ENCODE measurements around the gene GRPEL1. TPM values are rescaled to one million over a fixed set of nuclear protein-coding genes. Genes with fewer than 3 reads are reported as not detected.

The GRPEL1 gene
- total RNA-seq, 1 donor, result 21.0 TPM

DNA sequence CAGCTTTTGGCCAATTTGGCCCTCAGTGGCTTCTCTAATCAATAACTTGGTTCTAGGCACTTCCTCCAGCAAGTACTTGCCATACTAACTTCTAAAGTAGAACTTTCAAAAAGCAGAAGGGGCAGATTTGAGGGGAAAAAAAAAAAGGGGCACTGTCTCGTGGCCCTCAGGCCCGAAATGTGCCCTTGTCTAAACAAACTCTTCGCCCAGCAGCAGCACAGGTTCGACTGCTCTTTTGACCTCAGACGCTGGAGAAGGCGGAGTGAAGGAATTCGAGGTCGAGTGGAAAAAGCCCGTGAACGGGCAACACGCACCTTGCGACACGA lies 775 bp downstream of the GRPEL1 start:
- H3K9me3 ChIP-seq (ENCODE audit: low read depth, low read length), result no peaks in the 10 kb centered on the region
- H2AFZ ChIP-seq (ENCODE audit: low read length), result peak overlapping the region; percentile 87
- DNase-seq (ENCODE audit: insufficient read length, low spot score, missing footprints), result no peak
- peak overlapping the region; percentile 89 for H3K4me2 ChIP-seq (ENCODE audit: insufficient read depth, low read length)
- peaks cover 29% of the 10 kb centered on the region for H4K20me1 ChIP-seq (ENCODE audit: insufficient read depth, low read length)
- H3K27me3 ChIP-seq (ENCODE audit: insufficient read depth, low read length), result peaks cover 4% of the 10 kb centered on the region
- peaks cover 47% of the 10 kb centered on the region for H3K79me2 ChIP-seq (ENCODE audit: insufficient read depth, low read length)
- H3K27ac ChIP-seq (ENCODE audit: low read depth, low read length), result peak overlapping the region; percentile 80
- peaks cover 8% of the 10 kb centered on the region for H3K4me1 ChIP-seq (ENCODE audit: insufficient read depth, low read length)
- TF ChIP-seq, protein P1, sequence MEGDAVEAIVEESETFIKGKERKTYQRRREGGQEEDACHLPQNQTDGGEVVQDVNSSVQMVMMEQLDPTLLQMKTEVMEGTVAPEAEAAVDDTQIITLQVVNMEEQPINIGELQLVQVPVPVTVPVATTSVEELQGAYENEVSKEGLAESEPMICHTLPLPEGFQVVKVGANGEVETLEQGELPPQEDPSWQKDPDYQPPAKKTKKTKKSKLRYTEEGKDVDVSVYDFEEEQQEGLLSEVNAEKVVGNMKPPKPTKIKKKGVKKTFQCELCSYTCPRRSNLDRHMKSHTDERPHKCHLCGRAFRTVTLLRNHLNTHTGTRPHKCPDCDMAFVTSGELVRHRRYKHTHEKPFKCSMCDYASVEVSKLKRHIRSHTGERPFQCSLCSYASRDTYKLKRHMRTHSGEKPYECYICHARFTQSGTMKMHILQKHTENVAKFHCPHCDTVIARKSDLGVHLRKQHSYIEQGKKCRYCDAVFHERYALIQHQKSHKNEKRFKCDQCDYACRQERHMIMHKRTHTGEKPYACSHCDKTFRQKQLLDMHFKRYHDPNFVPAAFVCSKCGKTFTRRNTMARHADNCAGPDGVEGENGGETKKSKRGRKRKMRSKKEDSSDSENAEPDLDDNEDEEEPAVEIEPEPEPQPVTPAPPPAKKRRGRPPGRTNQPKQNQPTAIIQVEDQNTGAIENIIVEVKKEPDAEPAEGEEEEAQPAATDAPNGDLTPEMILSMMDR (IDR thresholded peaks at IDR 0.05; ENCODE audit: extremely low read depth, low read depth, low read length), result no peak
- H3K4me3 ChIP-seq (ENCODE audit: insufficient read depth, low read length), result peak overlapping the region; percentile 91
- peaks cover 21% of the 10 kb centered on the region for H3K36me3 ChIP-seq (ENCODE audit: insufficient read depth, low read length)

DNA sequence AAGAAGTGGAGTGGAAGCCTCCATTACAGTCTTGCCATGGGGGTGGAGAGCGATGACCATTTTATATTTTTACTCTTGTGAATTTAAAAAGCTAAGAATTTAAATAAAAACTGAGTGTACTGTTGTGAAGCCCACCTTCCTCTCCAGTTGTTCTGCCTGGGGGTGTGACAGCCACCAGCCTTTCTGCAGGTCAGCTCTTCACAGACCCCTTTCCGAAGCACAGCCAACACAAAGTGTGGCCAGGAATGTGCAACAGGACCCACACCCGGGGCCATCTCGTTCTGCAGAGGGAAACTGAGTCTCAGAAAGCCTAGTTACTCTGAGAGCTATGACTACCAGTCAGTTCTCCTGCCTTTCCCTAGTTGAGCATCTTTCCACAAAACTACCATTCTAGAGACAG lies 1.4 kb downstream of the GRPEL1 start:
- H2AFZ ChIP-seq (ENCODE audit: low read length), result no peak overlapping the region
- peak overlapping the region; percentile 80 for H3K27ac ChIP-seq (ENCODE audit: low read depth, low read length)
- H3K4me3 ChIP-seq (ENCODE audit: insufficient read depth, low read length), result peak overlapping the region; percentile 91
- no peak for DNase-seq (ENCODE audit: insufficient read length, low spot score, missing footprints)
- H3K36me3 ChIP-seq (ENCODE audit: insufficient read depth, low read length), result peaks cover 27% of the 10 kb centered on the region
- peaks cover 8% of the 10 kb centered on the region for H3K4me1 ChIP-seq (ENCODE audit: insufficient read depth, low read length)
- peaks cover 4% of the 10 kb centered on the region for H3K27me3 ChIP-seq (ENCODE audit: insufficient read depth, low read length)
- no peaks in the 10 kb centered on the region for H3K9me3 ChIP-seq (ENCODE audit: low read depth, low read length)
- H4K20me1 ChIP-seq (ENCODE audit: insufficient read depth, low read length), result peaks cover 32% of the 10 kb centered on the region
- TF ChIP-seq, protein P1 (IDR thresholded peaks at IDR 0.05; ENCODE audit: extremely low read depth, low read depth, low read length), result no peak
- peak overlapping the region; percentile 89 for H3K4me2 ChIP-seq (ENCODE audit: insufficient read depth, low read length)
- peaks cover 50% of the 10 kb centered on the region for H3K79me2 ChIP-seq (ENCODE audit: insufficient read depth, low read length)

DNA sequence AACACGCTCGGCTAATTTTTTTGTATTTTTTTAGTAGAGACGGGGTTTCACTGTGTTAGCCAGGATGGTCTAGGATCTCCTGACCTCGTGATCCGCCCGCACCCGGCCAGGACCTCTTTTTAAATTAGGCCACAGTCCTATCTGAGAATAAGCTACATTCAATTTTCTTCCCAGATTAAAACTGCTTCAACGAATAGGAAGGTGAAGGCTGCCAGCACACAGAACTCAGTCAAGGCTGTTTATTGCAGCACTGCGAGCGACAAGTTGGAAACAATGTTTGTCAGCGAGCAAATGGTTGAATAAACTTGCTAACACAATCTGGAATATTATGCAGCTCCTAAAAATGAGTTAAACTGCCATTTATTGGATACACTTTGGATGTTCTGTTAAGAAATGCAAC lies 1.9 kb downstream of the GRPEL1 start:
- Histone ChIP-seq H3K4me1 (ENCODE audit: insufficient read depth, low read length) (peaks cover 8% of the 10 kb centered on the region), H3K36me3 (ENCODE audit: insufficient read depth, low read length) (peaks cover 31% of the 10 kb centered on the region), H3K27me3 (ENCODE audit: insufficient read depth, low read length) (no peaks in the 10 kb centered on the region), H3K79me2 (ENCODE audit: insufficient read depth, low read length) (peaks cover 50% of the 10 kb centered on the region), H4K20me1 (ENCODE audit: insufficient read depth, low read length) (peaks cover 30% of the 10 kb centered on the region), H3K9me3 (ENCODE audit: low read depth, low read length) (no peaks in the 10 kb centered on the region), H3K4me3 (ENCODE audit: insufficient read depth, low read length) (no peak overlapping the region), H2AFZ (ENCODE audit: low read length) (no peak overlapping the region), H3K27ac (ENCODE audit: low read depth, low read length) (no peak overlapping the region), H3K4me2 (ENCODE audit: insufficient read depth, low read length) (peak overlapping the region; percentile 89)
- TF ChIP-seq, protein P1 (IDR thresholded peaks at IDR 0.05; ENCODE audit: extremely low read depth, low read depth, low read length), result no peak
- DNase-seq (ENCODE audit: insufficient read length, low spot score, missing footprints), result peak; percentile 27

DNA sequence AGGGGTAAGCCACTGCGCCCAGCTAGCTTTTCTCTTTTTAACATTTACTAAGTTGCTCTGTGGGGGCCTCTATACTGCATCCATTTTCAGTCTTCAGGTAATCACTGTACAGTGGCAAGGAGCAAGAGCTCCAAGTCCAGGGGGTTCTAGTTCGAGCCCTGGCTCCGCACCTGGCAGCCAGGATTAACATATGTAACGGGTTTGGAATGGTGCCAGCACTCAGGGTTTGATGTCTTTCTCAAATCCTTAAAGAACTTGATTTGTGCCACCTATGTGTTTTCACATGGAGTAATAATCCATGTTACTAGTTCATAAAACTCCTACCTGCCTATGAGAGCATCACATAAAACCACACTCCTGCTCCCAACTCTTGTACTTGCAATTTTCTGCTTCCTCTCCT lies 4.5 kb downstream of the GRPEL1 start:
- Histone ChIP-seq H3K9me3 (ENCODE audit: low read depth, low read length) (no peaks in the 10 kb centered on the region), H3K36me3 (ENCODE audit: insufficient read depth, low read length) (peaks cover 54% of the 10 kb centered on the region), H2AFZ (ENCODE audit: low read length) (no peak overlapping the region), H3K79me2 (ENCODE audit: insufficient read depth, low read length) (peaks cover 55% of the 10 kb centered on the region), H3K4me1 (ENCODE audit: insufficient read depth, low read length) (peaks cover 8% of the 10 kb centered on the region), H3K27me3 (ENCODE audit: insufficient read depth, low read length) (no peaks in the 10 kb centered on the region), H3K4me3 (ENCODE audit: insufficient read depth, low read length) (no peak overlapping the region), H3K27ac (ENCODE audit: low read depth, low read length) (no peak overlapping the region), H3K4me2 (ENCODE audit: insufficient read depth, low read length) (no peak overlapping the region), H4K20me1 (ENCODE audit: insufficient read depth, low read length) (peaks cover 30% of the 10 kb centered on the region)
- TF ChIP-seq, protein P1 (IDR thresholded peaks at IDR 0.05; ENCODE audit: extremely low read depth, low read depth, low read length), result no peak
- no peak for DNase-seq (ENCODE audit: insufficient read length, low spot score, missing footprints)
